Endodermal cell (in vitro differentiated cells): ENCODE measurements around the gene NFE2. TPM values are rescaled to one million over a fixed set of nuclear protein-coding genes. Genes with fewer than 3 reads are reported as not detected.

ENCODE experiments used
- DNase-seq: peaks from one replicate; pipeline ENCODE4 v3.0.0-alpha.2; 2017
- H3K27ac ChIP-seq: 2 replicates; pipeline ENCODE4 v1.5.1; 2013; ENCODE audit warnings: mild to moderate bottlenecking, low read depth, low read length, moderate library complexity
- H3K27me3 ChIP-seq: 2 replicates; pipeline ENCODE4 v1.6.1; 2013; ENCODE audit warnings: mild to moderate bottlenecking, low read length, moderate library complexity; ENCODE audit not compliant: insufficient read depth, control insufficient read depth, poor library complexity, severe bottlenecking
- H3K36me3 ChIP-seq: 2 replicates; pipeline ENCODE4 v1.7.0; 2013; ENCODE audit warnings: mild to moderate bottlenecking, low read length, moderate library complexity; ENCODE audit not compliant: control insufficient read depth, insufficient read depth
- H3K4me1 ChIP-seq: one replicate; pipeline ENCODE4 v1.7.0; 2013; ENCODE audit warnings: low read length; ENCODE audit not compliant: control insufficient read depth, insufficient read depth
- H3K4me3 ChIP-seq: 2 replicates; pipeline ENCODE4 v1.5.1; 2013; ENCODE audit warnings: mild to moderate bottlenecking, low read length, moderate library complexity
- H3K9ac ChIP-seq: 2 replicates; pipeline ENCODE4 v1.6.1; 2013; ENCODE audit warnings: mild to moderate bottlenecking, low read length, moderate library complexity; ENCODE audit not compliant: poor library complexity, severe bottlenecking; ENCODE audit errors: extremely low read depth
- H3K9me3 ChIP-seq: 2 replicates; pipeline ENCODE4 v1.6.1; 2013; ENCODE audit warnings: mild to moderate bottlenecking, low read length, moderate library complexity; ENCODE audit not compliant: control insufficient read depth
- H3K27ac Mint-ChIP-seq: 2 replicates; pipeline ENCODE4 v1.8.0; 2020; ENCODE audit warnings: mixed read lengths
- H3K27me3 Mint-ChIP-seq: 2 replicates; pipeline ENCODE4 v1.8.0; 2021; ENCODE audit warnings: mild to moderate bottlenecking, mixed read lengths; ENCODE audit not compliant: insufficient read depth
- H3K36me3 Mint-ChIP-seq: 2 replicates; pipeline ENCODE4 v1.8.0; 2020; ENCODE audit warnings: low read depth, mixed read lengths
- H3K4me1 Mint-ChIP-seq: 2 replicates; pipeline ENCODE4 v1.8.0; 2020; ENCODE audit warnings: mixed read lengths
- H3K4me3 Mint-ChIP-seq: 2 replicates; pipeline ENCODE4 v1.8.0; 2020; ENCODE audit warnings: mild to moderate bottlenecking, moderate library complexity, mixed read lengths
- H3K9me3 Mint-ChIP-seq: 2 replicates; pipeline ENCODE4 v1.8.0; 2020; ENCODE audit warnings: mild to moderate bottlenecking, mixed read lengths
- WGBS, 2 experiments: methylation state at CpG; one replicate each; pipeline versions ENCODE4 v1.1.5 to v1.1.7; 2013; ENCODE audit warnings: missing lambda C conversion rate in 2 of 2, mixed read lengths in 1 of 2; ENCODE audit not compliant: insufficient coverage in 1 of 2, insufficient read length in 1 of 2; 5-methylcytosine and 5-hydroxymethylcytosine counted together
- long read RNA-seq, 4 experiments: library from polyadenylated mRNA in 2 of 4; library from RNA in 1 of 4; library from capped mRNA in 1 of 4; stranded (forward) in 3 of 4; unstranded in 1 of 4; transcript quantifications; one replicate each; pipeline ENCODE4 v2.0.0, GENCODE V29; 2020 to 2021; ENCODE audit warnings: inconsistent platforms in 1 of 4
- polyA plus RNA-seq, 2 experiments: library from polyadenylated mRNA; stranded (reverse); fragments of 50-300 nt; gene quantifications; one replicate each; pipeline ENCODE4 v1.2.3, GENCODE V29; 2013
- total RNA-seq, 2 donors: library from RNA; stranded (reverse); fragmentation: NEBNext Ultra II Directional in 1 of 2; extraction: Animal tissue kit (Norgen Biotek cat#: 25700) in 1 of 2; gene quantifications; 2 replicates in 1 of 2; 3 replicates in 1 of 2; pipeline ENCODE4 v1.2.1, GENCODE V29; 2021
- TF ChIP-seq, protein P1 (sequence below): fragments of 200-600 bp; sonication (generic); conservative IDR thresholded peaks from 2 replicates; pipeline ENCODE4 v1.5.0; 2021; ENCODE audit warnings: antibody characterized with exemption, mild to moderate bottlenecking

The NFE2 gene
- total RNA-seq, result 1 to 10 TPM; 2.7 TPM
- 1.8 TPM for polyA plus RNA-seq (2013, experiment 1 of 2)
- polyA plus RNA-seq (2013, experiment 2 of 2), result 1.6 TPM
- long read RNA-seq, experiment 1, partial matches to known transcripts, result 0 of 1 reads
- long read RNA-seq, experiment 1, other reads (novel, unspliced or antisense), result 0 of 1 reads
- long read RNA-seq, experiment 2, transcript NFE2-202 (3 exons, 1,762 nt), result major isoform, 6 of 7 reads
- long read RNA-seq, experiment 2, partial matches to known transcripts, result 0 of 7 reads
- long read RNA-seq, experiment 2, other reads (novel, unspliced or antisense), result 0 of 7 reads
- long read RNA-seq, experiment 3, partial matches to known transcripts, result 0 of 2 reads
- long read RNA-seq, experiment 3, other reads (novel, unspliced or antisense), result 0 of 2 reads
- long read RNA-seq, experiment 4, transcript NFE2-202 (3 exons, 1,762 nt), result major isoform, 10 of 11 reads
- long read RNA-seq, experiment 4, partial matches to known transcripts, result 0 of 11 reads
- long read RNA-seq, experiment 4, other reads (novel, unspliced or antisense), result 1 of 11 reads

DNA sequence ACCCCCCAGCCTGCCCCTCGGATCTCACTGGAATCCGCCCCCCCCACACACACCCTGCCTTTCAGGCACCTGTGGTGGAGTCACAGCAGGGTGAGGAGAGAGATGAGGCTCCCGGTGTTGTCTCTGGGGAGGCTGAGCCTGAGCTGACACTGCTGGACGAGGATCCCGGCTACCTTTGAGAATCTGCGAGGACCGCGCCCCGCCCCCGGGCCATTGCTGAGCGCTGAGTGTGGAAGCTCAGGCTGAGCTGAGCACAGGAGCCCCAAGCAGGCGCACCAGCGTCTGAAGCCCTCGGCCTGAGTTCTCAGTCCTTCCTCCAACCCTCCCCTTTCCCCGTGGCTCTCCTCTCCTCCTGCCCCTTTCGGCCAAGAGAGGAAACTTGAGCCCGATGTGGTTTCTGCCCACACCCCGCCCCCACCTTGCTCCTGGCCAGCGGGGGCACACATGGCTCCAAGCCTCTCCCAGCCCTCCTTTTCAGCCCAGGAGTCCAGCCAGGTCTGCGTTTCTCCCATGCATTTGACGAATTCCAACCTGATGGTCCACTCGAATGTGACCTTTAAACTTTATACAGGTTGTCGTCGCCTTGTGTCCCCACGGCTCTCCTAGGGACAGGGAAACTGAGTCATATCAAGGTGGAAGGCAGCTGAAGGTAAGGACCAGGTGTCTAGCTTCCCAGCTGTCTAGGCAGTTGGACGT is at the start of gene NFE2:
Gene NFE2, minus strand, starts transcription at position 284 of the 696 bp plus-strand sequence. CDS start 5,767 bp downstream, outside the sequence.
- TF ChIP-seq, protein P1, sequence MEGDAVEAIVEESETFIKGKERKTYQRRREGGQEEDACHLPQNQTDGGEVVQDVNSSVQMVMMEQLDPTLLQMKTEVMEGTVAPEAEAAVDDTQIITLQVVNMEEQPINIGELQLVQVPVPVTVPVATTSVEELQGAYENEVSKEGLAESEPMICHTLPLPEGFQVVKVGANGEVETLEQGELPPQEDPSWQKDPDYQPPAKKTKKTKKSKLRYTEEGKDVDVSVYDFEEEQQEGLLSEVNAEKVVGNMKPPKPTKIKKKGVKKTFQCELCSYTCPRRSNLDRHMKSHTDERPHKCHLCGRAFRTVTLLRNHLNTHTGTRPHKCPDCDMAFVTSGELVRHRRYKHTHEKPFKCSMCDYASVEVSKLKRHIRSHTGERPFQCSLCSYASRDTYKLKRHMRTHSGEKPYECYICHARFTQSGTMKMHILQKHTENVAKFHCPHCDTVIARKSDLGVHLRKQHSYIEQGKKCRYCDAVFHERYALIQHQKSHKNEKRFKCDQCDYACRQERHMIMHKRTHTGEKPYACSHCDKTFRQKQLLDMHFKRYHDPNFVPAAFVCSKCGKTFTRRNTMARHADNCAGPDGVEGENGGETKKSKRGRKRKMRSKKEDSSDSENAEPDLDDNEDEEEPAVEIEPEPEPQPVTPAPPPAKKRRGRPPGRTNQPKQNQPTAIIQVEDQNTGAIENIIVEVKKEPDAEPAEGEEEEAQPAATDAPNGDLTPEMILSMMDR, result peak; percentile 46
- Mint-ChIP-seq H3K9me3 (no peaks in the 10 kb centered on the region), H3K27me3 (peaks cover 13% of the 10 kb centered on the region), H3K36me3 (no peaks in the 10 kb centered on the region), H3K27ac (peak within 1 kb of the TSS; percentile 89), H3K4me1 (peaks cover 55% of the 10 kb centered on the region), H3K4me3 (peak within 1 kb of the TSS; percentile 56)
- peak; percentile 97 for DNase-seq
- Histone ChIP-seq H3K27ac (peak within 1 kb of the TSS; percentile 70), H3K27me3 (no peaks in the 10 kb centered on the region), H3K9ac (peak within 1 kb of the TSS; percentile 53), H3K9me3 (no peaks in the 10 kb centered on the region), H3K4me3 (peak within 1 kb of the TSS; percentile 78), H3K36me3 (no peaks in the 10 kb centered on the region), H3K4me1 (peaks cover 19% of the 10 kb centered on the region)
- WGBS, 2 experiments, result 6 to 7% methylated on average over 5 to 24 of the region's 26 CpGs

DNA sequence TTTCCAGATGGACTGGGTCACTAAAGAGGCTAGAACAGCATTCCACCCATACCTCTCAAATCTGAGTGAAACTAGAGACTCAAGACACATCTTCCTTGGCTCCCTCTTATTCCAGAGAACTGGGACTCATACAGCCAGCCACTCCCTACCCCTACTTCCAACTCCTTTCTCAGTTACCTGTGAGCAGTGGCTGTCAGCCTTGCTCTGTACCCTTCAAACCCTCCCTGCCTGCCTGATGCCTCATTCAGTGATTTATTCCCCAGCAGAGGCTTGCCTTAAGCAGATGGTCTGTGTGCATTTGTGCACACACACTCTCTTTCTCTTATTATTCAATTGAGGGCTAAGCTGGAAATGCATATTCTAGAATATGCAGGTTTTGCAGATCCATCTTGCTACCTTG is 48.9 kb upstream of the NFE2 start:
- no peak overlapping the region for H3K4me3 Mint-ChIP-seq
- peaks cover 24% of the 10 kb centered on the region for H3K4me1 ChIP-seq

DNA sequence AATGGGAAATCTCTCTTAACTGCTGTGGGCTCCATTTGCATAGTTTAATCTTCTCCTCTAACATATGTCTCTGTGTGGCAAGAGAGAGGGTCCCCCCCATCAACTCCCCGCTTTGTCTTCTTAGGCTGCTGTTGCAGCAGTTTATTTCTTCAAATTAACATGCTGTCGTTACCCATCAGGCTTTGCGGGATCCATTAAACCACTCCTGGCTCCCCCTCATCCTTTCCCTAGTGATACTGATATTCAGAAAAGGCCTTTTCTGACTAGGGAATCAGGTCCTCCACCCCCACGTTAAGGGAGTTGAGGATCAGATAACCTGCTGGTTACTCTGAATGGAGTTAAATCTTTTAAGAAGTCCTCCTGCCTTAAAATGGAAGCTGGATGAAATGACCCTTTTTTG is 48.2 kb upstream of the NFE2 start:
- Histone ChIP-seq H3K9ac (no peak overlapping the region), H3K4me3 (no peak overlapping the region), H3K9me3 (peaks cover under 1% of the 10 kb centered on the region), H3K4me1 (peaks cover 24% of the 10 kb centered on the region), H3K27ac (peak overlapping the region; percentile 8), H3K36me3 (peaks cover 63% of the 10 kb centered on the region), H3K27me3 (no peaks in the 10 kb centered on the region)
- H3K27ac Mint-ChIP-seq, result no peak overlapping the region
- H3K36me3 Mint-ChIP-seq, result peaks cover 52% of the 10 kb centered on the region
- H3K9me3 Mint-ChIP-seq, result no peaks in the 10 kb centered on the region
- H3K27me3 Mint-ChIP-seq, result no peaks in the 10 kb centered on the region
- WGBS, 2 experiments, result 88 to 96% methylated on average over 4 of the region's 4 CpGs
- DNase-seq, result no peak
- no peak overlapping the region for H3K4me3 Mint-ChIP-seq
- H3K4me1 Mint-ChIP-seq, result peaks cover 41% of the 10 kb centered on the region
- TF ChIP-seq, protein P1, result no peak

More for the DNA sequence above, 48.9 kb upstream of the NFE2 start:
- TF ChIP-seq, protein P1, result no peak
- H3K36me3 ChIP-seq, result peaks cover 59% of the 10 kb centered on the region
- H3K27ac Mint-ChIP-seq, result no peak overlapping the region
- H3K4me3 ChIP-seq, result no peak overlapping the region
- no peaks in the 10 kb centered on the region for H3K9me3 ChIP-seq
- H3K27me3 ChIP-seq, result no peaks in the 10 kb centered on the region
- DNase-seq, result no peak
- no peak overlapping the region for H3K9ac ChIP-seq
- H3K36me3 Mint-ChIP-seq, result peaks cover 50% of the 10 kb centered on the region
- H3K4me1 Mint-ChIP-seq, result peaks cover 42% of the 10 kb centered on the region
- H3K9me3 Mint-ChIP-seq, result no peaks in the 10 kb centered on the region
- H3K27me3 Mint-ChIP-seq, result no peaks in the 10 kb centered on the region
- H3K27ac ChIP-seq, result peak overlapping the region; percentile 8
